SK-N-SH (cell line): ENCODE measurements around the gene RYR3.

Experiments
- CTCF ChIP-seq: fragments of 200-600 bp; sonication (generic); IDR thresholded peaks from 2 replicates; pipeline ENCODE4 v1.6.1; 2017; ENCODE audit warnings: antibody characterized with exemption, mild to moderate bottlenecking, moderate library complexity
- EP300 ChIP-seq, 2 experiments: IDR thresholded peaks; 2 replicates each; pipeline versions ENCODE4 v1.4.0 to v1.6.1; 2012; ENCODE audit warnings: borderline replicate concordance in 1 of 2, low read depth in 1 of 2, low read length in 1 of 2
- FOXM1 ChIP-seq: IDR thresholded peaks from 2 replicates; pipeline ENCODE4 v1.4.0; 2012; ENCODE audit warnings: low read depth, mild to moderate bottlenecking
- MAX ChIP-seq: IDR thresholded peaks from 2 replicates; pipeline ENCODE4 v1.4.0; 2012; ENCODE audit warnings: low read depth
- RAD21 ChIP-seq: IDR thresholded peaks from 2 replicates; pipeline ENCODE4 v1.6.1; 2012; ENCODE audit warnings: mild to moderate bottlenecking, low read length
- RCOR1 ChIP-seq: fragments of 150-350 bp; IDR thresholded peaks from 2 replicates; pipeline ENCODE4 v1.6.1; 2017; ENCODE audit warnings: antibody characterized with exemption, low read length
- TCF12 ChIP-seq: IDR thresholded peaks from 2 replicates; pipeline ENCODE4 v1.4.0; 2012
- TF ChIP-seq, protein P1 (sequence below): fragments of 150-350 bp; IDR thresholded peaks from 2 replicates; pipeline ENCODE4 v1.6.1; 2017; ENCODE audit warnings: antibody characterized with exemption, low read length, low read depth, borderline replicate concordance
- TF ChIP-seq, protein P2 (sequence below): IDR thresholded peaks from 2 replicates; pipeline ENCODE4; 2012

DNA sequence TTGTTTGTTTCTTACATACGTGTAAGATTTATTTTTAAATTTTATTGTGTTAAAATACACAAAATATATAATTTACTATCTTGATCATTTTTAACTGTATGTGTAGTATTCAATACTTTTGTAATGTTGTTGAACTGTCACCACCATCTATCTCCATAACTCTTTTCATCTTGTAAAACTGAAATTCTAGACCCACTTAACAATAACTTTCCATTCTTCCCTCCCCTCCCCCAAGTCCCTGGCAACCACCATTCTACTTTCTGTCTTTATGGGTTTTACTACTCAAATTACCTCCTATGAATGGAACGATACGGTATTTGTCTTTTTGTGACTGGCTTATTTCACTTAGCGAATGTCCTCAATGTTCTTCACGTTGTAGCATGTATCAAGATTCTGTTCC lies 395.4 kb downstream of the RYR3 start:
- TF ChIP-seq FOXM1 (no peak), CTCF (no peak), RAD21 (no peak), RCOR1 (no peak), EP300 (IDR thresholded peaks at IDR 0.05; ENCODE audit: borderline replicate concordance in 1 of 2, low read depth in 1 of 2, low read length in 1 of 2) (no peak), TCF12 (no peak), MAX (no peak)
- TF ChIP-seq, protein P1, sequence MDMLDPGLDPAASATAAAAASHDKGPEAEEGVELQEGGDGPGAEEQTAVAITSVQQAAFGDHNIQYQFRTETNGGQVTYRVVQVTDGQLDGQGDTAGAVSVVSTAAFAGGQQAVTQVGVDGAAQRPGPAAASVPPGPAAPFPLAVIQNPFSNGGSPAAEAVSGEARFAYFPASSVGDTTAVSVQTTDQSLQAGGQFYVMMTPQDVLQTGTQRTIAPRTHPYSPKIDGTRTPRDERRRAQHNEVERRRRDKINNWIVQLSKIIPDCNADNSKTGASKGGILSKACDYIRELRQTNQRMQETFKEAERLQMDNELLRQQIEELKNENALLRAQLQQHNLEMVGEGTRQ, result no peak
- TF ChIP-seq, protein P2, sequence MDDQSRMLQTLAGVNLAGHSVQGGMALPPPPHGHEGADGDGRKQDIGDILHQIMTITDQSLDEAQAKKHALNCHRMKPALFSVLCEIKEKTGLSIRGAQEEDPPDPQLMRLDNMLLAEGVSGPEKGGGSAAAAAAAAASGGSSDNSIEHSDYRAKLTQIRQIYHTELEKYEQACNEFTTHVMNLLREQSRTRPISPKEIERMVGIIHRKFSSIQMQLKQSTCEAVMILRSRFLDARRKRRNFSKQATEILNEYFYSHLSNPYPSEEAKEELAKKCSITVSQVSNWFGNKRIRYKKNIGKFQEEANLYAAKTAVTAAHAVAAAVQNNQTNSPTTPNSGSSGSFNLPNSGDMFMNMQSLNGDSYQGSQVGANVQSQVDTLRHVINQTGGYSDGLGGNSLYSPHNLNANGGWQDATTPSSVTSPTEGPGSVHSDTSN, result no peak
